ENCODE data around the gene ITFG1. TPM values are rescaled to one million over a fixed set of nuclear protein-coding genes. Genes with fewer than 3 reads are reported as not detected.

ITFG1 gene
- total and polyA plus RNA-seq, 4 experiments from 2014 or later = 26.1 to 31.3 (median 28.3) TPM

DNA sequence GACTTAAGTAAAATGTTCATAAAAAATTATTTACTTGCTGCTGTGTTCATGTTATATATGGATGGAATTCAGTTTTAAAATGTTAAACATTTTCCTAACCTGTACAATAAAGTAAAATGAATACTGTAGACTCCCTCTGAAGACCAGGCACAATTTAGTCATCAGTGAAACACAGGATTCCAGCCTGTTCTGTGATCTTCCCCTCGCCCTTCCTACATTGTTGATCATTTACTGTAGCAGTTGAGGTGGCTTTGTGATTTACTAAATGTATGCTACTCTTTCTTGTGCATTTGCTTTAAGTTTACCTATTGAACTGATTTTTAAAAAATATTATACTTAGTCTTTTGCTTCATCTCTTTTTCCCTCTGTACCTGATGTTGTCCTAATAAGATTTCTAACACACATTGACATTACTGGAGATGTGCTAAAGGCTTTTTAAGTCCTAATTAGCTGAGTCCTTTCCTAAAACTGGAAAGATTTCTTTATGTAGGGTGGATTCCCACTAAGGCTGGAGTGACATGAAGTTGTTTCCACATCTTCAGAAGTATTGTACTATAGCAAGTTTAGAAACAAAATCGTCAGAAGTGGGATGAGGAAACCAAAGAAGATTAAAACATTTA lies 38.3 kb upstream of the ITFG1 start:
- ChIA-PET POLR2A (ENCODE audit: partially characterized antibody) (no interaction called here), CTCF (ENCODE audit: partially characterized antibody) (no interaction called here)
- Mint-ChIP-seq H3K27me3 (no peaks in the 10 kb centered on the region), H3K4me1 (peaks cover 0 to 4% (median 0%) of the 10 kb centered on the region in 4 donors), H3K9me3 (no peaks in the 10 kb centered on the region), H3K27ac (no peak overlapping the region), H3K4me3 (no peak overlapping the region), H3K36me3 (peaks cover 49 to 59% of the 10 kb centered on the region in 2 donors)
- intact Hi-C loops (cut with micrococcal nuclease) = no loop called here
- Histone ChIP-seq H3K9me3 (ENCODE audit: control insufficient read depth in 1 of 2, low read length in 2 of 2) (no peaks in the 10 kb centered on the region), H3K27ac (ENCODE audit: low read depth, low read length) (no peak overlapping the region), H3K4me3 (ENCODE audit: low read length in 2 of 2) (no peak overlapping the region), H3K36me3 (ENCODE audit: insufficient read depth, low read length) (peaks cover 17% of the 10 kb centered on the region), H3K27me3 (ENCODE audit: insufficient read depth, low read length) (no peaks in the 10 kb centered on the region), H3K4me1 (ENCODE audit: insufficient read depth, low read length) (no peaks in the 10 kb centered on the region)
- DNase-seq = no peak

DNA sequence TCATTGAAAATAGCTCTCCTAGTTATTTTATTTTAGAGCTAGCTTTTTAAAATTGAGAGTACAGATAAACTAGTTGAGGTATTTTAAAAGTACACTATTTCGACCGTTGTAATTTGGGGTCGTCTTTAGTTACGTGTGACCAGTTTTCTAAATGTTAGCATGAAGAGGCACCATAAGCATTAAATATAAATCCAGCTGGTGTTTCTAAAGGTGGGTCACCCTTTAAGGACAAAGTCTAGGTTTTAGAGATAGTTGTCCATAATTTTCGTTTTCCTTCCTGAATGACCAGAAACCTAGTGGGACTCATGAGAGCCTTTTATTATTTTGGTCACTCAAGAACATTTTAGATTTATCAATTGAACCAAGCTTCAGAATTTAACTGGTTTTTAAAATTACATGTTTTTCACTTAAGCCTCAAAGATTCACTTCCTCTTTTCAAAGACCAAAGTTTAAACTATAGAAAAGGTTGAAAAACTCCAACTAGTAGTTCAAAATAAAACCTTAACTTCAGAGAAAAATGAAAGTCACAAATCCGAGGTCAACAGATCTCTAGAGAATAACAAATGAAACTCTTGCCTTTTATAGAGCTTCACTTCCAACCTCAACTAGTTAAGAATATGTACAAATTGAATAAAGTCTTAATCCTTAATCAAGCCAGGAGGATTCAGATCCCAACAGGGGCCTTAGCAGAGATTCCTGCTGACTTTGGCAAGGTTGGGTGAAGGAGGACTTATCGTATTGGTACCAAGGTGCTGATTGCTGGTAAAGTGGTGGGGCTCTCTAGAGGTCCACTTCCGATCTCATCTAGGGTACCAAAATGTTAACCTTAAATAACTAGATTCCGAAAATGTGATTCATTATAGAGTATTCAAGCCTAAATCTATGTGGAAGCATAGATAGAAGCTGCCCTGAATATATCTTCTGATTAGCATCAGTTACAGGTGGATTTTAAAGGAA lies 32.8 kb upstream of the ITFG1 start:
- peaks cover 0 to 29% (median 12%) of the 10 kb centered on the region in 8 donors for H3K9me3 Mint-ChIP-seq
- H3K4me3 Mint-ChIP-seq = peak overlapping the region in 1 of 8 donors; percentile 46
- Histone ChIP-seq H3K4me3 (ENCODE audit: low read length in 2 of 2) (no peak overlapping the region), H3K27me3 (ENCODE audit: insufficient read depth, low read length) (no peaks in the 10 kb centered on the region), H3K9me3 (ENCODE audit: control insufficient read depth in 1 of 2, low read length in 2 of 2) (no peaks in the 10 kb centered on the region), H3K4me1 (ENCODE audit: insufficient read depth, low read length) (peaks cover 15% of the 10 kb centered on the region), H3K36me3 (ENCODE audit: insufficient read depth, low read length) (no peaks in the 10 kb centered on the region), H3K27ac (ENCODE audit: low read depth, low read length) (no peak overlapping the region)
- peaks cover 30 to 42% of the 10 kb centered on the region in 2 donors for H3K36me3 Mint-ChIP-seq
- ChIA-PET POLR2A (ENCODE audit: partially characterized antibody) (interaction anchor here (1.2 kb wide), 1 partner anchor 33 kb away, joined by 3 read pairs; the partner anchor contains the start of gene ITFG1), CTCF (ENCODE audit: partially characterized antibody) (no interaction called here)
- H3K4me1 Mint-ChIP-seq = peaks cover 13 to 19% (median 14%) of the 10 kb centered on the region in 4 donors
- no peaks in the 10 kb centered on the region for H3K27me3 Mint-ChIP-seq
- no peak overlapping the region for H3K27ac Mint-ChIP-seq
- DNase-seq = no peak
- intact Hi-C loops (cut with micrococcal nuclease) = no loop called here

DNA sequence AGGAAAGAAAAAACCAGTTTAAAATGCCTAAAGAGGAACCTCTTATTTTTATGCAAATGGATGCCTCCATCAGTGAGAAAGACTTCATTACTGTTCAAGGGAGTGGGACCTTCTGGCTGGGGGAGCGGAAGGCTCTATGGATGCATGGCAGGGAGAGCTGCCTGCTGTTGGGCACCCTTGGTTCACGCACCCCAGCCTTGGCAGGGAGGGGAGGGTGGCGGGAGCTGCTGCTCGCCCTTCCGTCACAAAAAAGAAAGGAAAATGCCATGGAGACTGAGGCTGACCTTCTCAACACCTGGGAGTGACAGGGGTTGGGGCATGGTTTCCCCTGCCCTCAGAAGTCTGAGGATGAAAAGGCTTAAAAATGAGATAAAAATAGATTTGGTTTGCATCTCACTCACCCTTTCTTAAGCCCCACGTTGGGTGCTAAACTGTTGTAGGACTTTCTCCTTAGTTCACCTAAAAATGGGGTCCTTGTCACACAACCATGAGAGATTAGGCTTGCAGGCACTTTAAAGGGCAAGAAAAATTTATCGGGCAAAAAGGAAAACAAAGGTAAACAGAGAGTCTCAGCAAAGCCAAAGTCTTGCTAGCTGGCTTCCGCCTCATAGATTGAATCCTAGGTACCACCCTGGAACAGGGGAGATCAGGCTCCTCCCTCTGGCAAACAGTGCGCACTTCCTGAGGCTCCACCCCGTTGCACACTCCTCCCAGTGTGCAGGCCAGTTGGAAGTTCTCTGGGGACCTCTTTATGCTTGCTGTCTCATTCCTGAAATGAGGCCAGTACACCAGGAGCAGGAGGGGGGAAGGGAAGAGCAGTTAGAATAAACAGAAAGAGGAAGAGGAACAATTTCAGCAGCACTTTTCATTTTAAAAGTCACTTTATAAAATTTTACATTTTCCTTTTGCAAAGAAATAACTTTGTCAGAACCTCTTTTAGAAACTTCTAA lies 31.8 kb upstream of the ITFG1 start:
- CTCF ChIA-PET (ENCODE audit: partially characterized antibody) = no interaction called here
- peaks cover 29 to 47% of the 10 kb centered on the region in 2 donors for H3K36me3 Mint-ChIP-seq

DNA sequence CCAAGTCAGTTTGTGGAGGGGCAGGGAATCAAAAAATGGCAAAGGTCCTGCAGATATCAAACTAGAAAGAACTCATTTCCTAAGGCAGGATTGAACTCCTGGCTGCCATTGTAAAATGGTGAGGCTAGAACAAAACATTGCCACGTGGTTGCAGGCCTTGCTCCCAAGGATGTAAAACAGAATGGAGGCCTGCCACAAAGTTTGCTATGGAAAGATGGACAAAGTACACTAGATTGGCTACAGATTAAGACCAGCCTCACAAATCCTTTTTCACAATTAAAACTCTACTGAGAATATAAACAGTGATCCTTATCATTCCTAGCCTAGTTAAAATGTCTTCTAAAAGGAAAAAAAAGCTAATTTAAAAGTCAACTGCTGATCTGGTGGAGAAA lies 31.2 kb upstream of the ITFG1 start:
- Histone ChIP-seq H3K9me3 (ENCODE audit: control insufficient read depth in 1 of 2, low read length in 2 of 2) (no peaks in the 10 kb centered on the region), H3K36me3 (ENCODE audit: insufficient read depth, low read length) (no peaks in the 10 kb centered on the region), H3K27ac (ENCODE audit: low read depth, low read length) (no peak overlapping the region), H3K27me3 (ENCODE audit: insufficient read depth, low read length) (no peaks in the 10 kb centered on the region), H3K4me3 (ENCODE audit: low read length in 2 of 2) (no peak overlapping the region), H3K4me1 (ENCODE audit: insufficient read depth, low read length) (peaks cover 15% of the 10 kb centered on the region)
- ChIA-PET POLR2A (ENCODE audit: partially characterized antibody) (no interaction called here), CTCF (ENCODE audit: partially characterized antibody) (no interaction called here)
- peaks cover 27 to 46% of the 10 kb centered on the region in 2 donors for H3K36me3 Mint-ChIP-seq
- peak overlapping the region in 1 of 8 donors; percentile 38 for H3K4me3 Mint-ChIP-seq
- peaks cover 13 to 19% (median 14%) of the 10 kb centered on the region in 4 donors for H3K4me1 Mint-ChIP-seq
- H3K9me3 Mint-ChIP-seq = peaks cover 0 to 34% (median 17%) of the 10 kb centered on the region in 8 donors
- no peak for DNase-seq
- H3K27ac Mint-ChIP-seq = no peak overlapping the region
- no peaks in the 10 kb centered on the region for H3K27me3 Mint-ChIP-seq
- intact Hi-C loops (cut with micrococcal nuclease) = no loop called here

More for the DNA sequence above, 31.8 kb upstream of the ITFG1 start:
- Mint-ChIP-seq H3K27ac (peak overlapping the region in 1 of 7 donors; percentile 90), H3K4me1 (peaks cover 13 to 19% (median 14%) of the 10 kb centered on the region in 4 donors), H3K4me3 (peak overlapping the region in 3 of 8 donors; percentile 3 to 25 (median 10)), H3K9me3 (peaks cover 0 to 34% (median 17%) of the 10 kb centered on the region in 8 donors), H3K27me3 (no peaks in the 10 kb centered on the region)
- Histone ChIP-seq H3K27ac (ENCODE audit: low read depth, low read length) (no peak overlapping the region), H3K36me3 (ENCODE audit: insufficient read depth, low read length) (no peaks in the 10 kb centered on the region), H3K4me1 (ENCODE audit: insufficient read depth, low read length) (peaks cover 15% of the 10 kb centered on the region), H3K27me3 (ENCODE audit: insufficient read depth, low read length) (no peaks in the 10 kb centered on the region), H3K4me3 (ENCODE audit: low read length in 2 of 2) (no peak overlapping the region), H3K9me3 (ENCODE audit: control insufficient read depth in 1 of 2, low read length in 2 of 2) (no peaks in the 10 kb centered on the region)
- intact Hi-C loops (cut with micrococcal nuclease) = no loop called here
- peak in 1 of 5 donors; percentile 1 for DNase-seq
- POLR2A ChIA-PET (ENCODE audit: partially characterized antibody) = interaction anchor here (1.2 kb wide), 1 partner anchor 32 kb away, joined by 3 read pairs; the partner anchor contains the start of gene ITFG1

DNA sequence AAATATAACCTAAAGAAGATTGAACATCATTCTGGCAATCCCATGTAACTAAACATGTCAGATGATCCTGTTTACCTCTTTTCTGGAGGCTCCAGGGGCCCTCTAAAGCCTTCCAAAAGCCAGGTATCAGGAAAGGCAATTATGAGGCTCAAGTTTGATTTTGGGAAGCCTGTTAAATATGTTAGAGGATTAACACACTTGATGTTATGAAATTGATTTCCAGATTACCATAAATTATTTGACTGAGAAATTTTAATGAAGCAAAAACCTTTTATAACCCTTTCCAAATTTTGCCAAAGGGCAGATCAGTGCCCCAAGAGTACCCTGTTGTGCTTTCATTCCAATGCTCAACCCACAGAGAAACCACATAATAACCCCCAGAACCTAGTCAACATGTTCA lies 29.6 kb upstream of the ITFG1 start:
- peaks cover 36 to 47% of the 10 kb centered on the region in 2 donors for H3K36me3 Mint-ChIP-seq
- H3K4me3 Mint-ChIP-seq = peak overlapping the region in 1 of 8 donors; percentile 11
- CTCF ChIA-PET (ENCODE audit: partially characterized antibody) = no interaction called here
- intact Hi-C loops (cut with micrococcal nuclease) = no loop called here
- H3K4me1 Mint-ChIP-seq = peaks cover 13 to 27% (median 15%) of the 10 kb centered on the region in 4 donors
- H3K27ac ChIP-seq (ENCODE audit: low read depth, low read length) = no peak overlapping the region
- no peak overlapping the region for H3K4me3 ChIP-seq (ENCODE audit: low read length in 2 of 2)
- POLR2A ChIA-PET (ENCODE audit: partially characterized antibody) = no interaction called here
- H3K9me3 ChIP-seq (ENCODE audit: control insufficient read depth in 1 of 2, low read length in 2 of 2) = no peaks in the 10 kb centered on the region
- no peaks in the 10 kb centered on the region for H3K36me3 ChIP-seq (ENCODE audit: insufficient read depth, low read length)
- no peaks in the 10 kb centered on the region for H3K27me3 ChIP-seq (ENCODE audit: insufficient read depth, low read length)
- peaks cover 15% of the 10 kb centered on the region for H3K4me1 ChIP-seq (ENCODE audit: insufficient read depth, low read length)
- DNase-seq = no peak
- no peak overlapping the region for H3K27ac Mint-ChIP-seq
- H3K27me3 Mint-ChIP-seq = no peaks in the 10 kb centered on the region
- peaks cover 0 to 34% (median 17%) of the 10 kb centered on the region in 8 donors for H3K9me3 Mint-ChIP-seq

DNA sequence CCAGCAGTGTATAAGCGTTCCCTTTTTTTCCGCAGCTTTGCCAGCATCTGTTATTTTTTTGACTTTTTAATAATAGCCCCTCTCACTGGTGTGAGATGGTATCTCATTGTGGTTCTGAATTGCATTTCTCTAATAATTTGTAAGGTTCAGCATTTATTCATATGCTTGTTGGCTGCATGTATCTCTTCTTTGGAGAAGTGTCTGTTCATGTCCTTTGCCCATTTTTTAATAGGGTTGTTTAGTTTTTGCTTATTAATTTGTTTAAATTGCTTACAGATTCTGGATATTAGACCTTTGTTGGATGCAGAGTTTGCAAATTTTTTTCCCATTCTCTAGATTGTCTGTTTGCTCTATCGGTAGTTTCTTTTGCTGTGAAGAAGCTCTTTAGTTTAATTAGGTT lies 27.2 kb upstream of the ITFG1 start:
- CTCF ChIA-PET (ENCODE audit: partially characterized antibody) = no interaction called here

More for the DNA sequence above, 27.2 kb upstream of the ITFG1 start:
- no peak for DNase-seq
- Histone ChIP-seq H3K27ac (ENCODE audit: low read depth, low read length) (no peak overlapping the region), H3K9me3 (ENCODE audit: control insufficient read depth in 1 of 2, low read length in 2 of 2) (no peaks in the 10 kb centered on the region), H3K4me1 (ENCODE audit: insufficient read depth, low read length) (peaks cover 18% of the 10 kb centered on the region), H3K4me3 (ENCODE audit: low read length in 2 of 2) (no peak overlapping the region), H3K27me3 (ENCODE audit: insufficient read depth, low read length) (no peaks in the 10 kb centered on the region), H3K36me3 (ENCODE audit: insufficient read depth, low read length) (no peaks in the 10 kb centered on the region)
- no peaks in the 10 kb centered on the region for H3K27me3 Mint-ChIP-seq
- H3K9me3 Mint-ChIP-seq = peaks cover 0 to 34% (median 17%) of the 10 kb centered on the region in 8 donors
- intact Hi-C loops (cut with micrococcal nuclease) = no loop called here
- peaks cover 42 to 51% of the 10 kb centered on the region in 2 donors for H3K36me3 Mint-ChIP-seq
- H3K27ac Mint-ChIP-seq = peak overlapping the region in 1 of 7 donors; percentile 23
- POLR2A ChIA-PET (ENCODE audit: partially characterized antibody) = no interaction called here
- no peak overlapping the region for H3K4me3 Mint-ChIP-seq
- H3K4me1 Mint-ChIP-seq = peaks cover 19 to 21% (median 20%) of the 10 kb centered on the region in 4 donors
